ENCODE measurements around the gene CHST4.

GRCh38 chr16:71498031-71498430 lies 28.2 kb upstream of the CHST4 start:
- TF ChIP-seq, protein P1, sequence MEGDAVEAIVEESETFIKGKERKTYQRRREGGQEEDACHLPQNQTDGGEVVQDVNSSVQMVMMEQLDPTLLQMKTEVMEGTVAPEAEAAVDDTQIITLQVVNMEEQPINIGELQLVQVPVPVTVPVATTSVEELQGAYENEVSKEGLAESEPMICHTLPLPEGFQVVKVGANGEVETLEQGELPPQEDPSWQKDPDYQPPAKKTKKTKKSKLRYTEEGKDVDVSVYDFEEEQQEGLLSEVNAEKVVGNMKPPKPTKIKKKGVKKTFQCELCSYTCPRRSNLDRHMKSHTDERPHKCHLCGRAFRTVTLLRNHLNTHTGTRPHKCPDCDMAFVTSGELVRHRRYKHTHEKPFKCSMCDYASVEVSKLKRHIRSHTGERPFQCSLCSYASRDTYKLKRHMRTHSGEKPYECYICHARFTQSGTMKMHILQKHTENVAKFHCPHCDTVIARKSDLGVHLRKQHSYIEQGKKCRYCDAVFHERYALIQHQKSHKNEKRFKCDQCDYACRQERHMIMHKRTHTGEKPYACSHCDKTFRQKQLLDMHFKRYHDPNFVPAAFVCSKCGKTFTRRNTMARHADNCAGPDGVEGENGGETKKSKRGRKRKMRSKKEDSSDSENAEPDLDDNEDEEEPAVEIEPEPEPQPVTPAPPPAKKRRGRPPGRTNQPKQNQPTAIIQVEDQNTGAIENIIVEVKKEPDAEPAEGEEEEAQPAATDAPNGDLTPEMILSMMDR (IDR thresholded peaks at IDR 0.05; ENCODE audit: low read depth, low read length, poor library complexity, severe bottlenecking) = no peak
- no peak for TF ChIP-seq EZH2phosphoT487 (IDR thresholded peaks at IDR 0.05; ENCODE audit: borderline replicate concordance, low read length)
